ENCODE results near the gene AQP1.

GRCh38 chr7:30896783-30897637, 14.6 kb upstream of the AQP1 start:
- TF ChIP-seq EZH2 (IDR thresholded peaks at IDR 0.05; ENCODE audit: low read length), result no peak
- no peak for TF ChIP-seq CTCF (optimal IDR thresholded peaks at IDR 0.05 in 1 of 3, IDR thresholded peaks at IDR 0.05 in 1 of 3, conservative IDR thresholded peaks at IDR 0.05 in 1 of 3; ENCODE audit: extremely low read depth in 1 of 3, insufficient read depth in 2 of 3, low read length in 3 of 3)
